K562 treated with DMSO at 1 percent for 12 hours (cell line): Measurements from ENCODE around the gene KRT31. TPM values are rescaled to one million over a fixed set of nuclear protein-coding genes. Genes with fewer than 3 reads are reported as not detected.

ENCODE experiments used
- total RNA-seq: library from RNA; unstranded; fragments of 300-600 nt; gene quantifications from 2 replicates; pipeline ENCODE4 v1.2.3, GENCODE V29; 2022; ENCODE audit not compliant: insufficient read depth

The KRT31 gene
- total RNA-seq: not detected in 2 replicates

DNA sequence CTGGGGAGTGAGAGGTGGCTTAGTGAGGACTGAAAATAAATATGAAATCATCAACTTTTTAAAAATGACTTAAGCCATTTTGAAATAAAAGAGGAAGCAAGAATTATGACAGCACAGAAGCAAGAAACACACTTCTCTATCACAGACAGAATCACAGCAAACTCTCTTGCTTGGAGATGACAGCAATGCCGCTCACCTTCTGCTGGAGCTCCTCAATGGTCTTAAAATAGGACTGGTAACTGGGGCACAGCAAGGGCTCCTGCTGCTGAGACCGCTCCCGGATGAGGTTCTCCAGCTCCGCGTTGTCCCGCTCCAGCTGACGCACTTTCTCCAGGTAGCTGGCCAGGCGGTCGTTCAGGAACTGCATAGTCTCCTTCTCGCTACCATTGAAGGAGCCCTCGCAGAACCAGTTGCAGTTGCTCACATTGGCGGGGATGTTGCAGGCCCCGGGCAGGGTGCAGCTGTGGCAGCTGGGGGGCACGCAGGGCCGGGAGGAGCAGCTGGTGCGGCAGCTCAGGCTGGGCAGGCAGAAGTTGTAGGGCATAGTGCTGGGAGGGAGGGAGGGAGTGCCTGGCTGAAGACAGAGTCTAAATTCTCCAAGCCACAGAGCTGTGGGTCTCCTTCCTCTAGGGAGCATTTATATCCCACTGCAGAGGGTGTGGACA is at the start of gene KRT31:
Gene KRT31, minus strand, starts transcription at position 613 of the 665 bp plus-strand sequence. Its CDS starts 69 bp downstream, at position 544.

DNA sequence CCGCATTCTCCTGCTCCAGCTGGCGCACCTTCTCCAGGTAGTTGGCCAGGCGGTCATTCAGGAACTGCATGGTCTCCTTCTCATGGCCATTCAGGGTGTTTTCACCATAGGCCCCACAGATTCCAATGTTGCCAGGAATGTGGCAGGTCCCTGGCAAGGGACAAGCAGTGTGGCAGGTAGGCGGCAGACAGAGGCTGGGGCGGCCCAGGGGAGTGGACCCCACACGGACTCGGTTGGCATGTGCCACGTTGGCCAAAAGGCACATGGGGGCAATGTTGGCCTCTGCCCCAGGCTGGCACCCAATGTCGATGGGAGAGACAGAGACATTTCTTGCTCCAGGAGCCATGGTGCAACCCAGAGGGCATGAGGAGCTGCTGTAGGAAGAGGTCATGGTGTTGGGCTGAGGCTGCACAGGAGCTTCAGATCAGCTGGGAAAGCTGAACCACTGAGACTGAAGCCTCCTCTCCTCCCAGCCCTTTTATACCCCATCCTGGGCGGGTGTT is 43.2 kb upstream of the KRT31 start, which contains the start of gene KRT38:
Gene KRT38, minus strand, starts transcription at position 453 of the 503 bp plus-strand sequence. Its CDS starts 62 bp downstream, at position 391.

GRCh38 chr17:41424111-41424635 is 26.8 kb upstream of the KRT31 start, which contains the start of gene KRT37:
TSS of gene KRT37 (minus strand) at chr17:41424585. CDS start at chr17:41424523, 62 bp downstream.

DNA sequence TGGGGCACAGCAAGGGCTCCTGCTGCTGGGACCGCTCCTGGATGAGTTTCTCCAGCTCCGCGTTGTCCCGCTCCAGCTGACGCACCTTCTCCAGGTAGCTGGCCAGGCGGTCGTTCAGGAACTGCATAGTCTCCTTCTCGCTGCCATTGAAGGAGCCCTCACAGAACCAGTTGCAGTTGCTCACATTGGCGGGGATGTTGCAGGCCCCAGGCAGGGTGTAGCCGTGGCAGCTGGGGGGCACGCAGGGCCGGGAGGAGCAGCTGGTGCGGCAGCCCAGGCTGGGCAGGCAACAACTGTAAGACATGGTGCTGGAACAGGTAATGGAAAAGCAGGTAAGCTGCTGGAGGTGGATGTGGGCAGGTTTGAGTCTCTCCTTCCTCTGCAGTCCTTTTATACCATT is 15.5 kb downstream of the KRT31 start, which contains the start of gene KRT34:
Gene KRT34, minus strand, starts transcription at position 364 of the 400 bp plus-strand sequence. Its CDS starts 60 bp downstream, at position 304.

DNA sequence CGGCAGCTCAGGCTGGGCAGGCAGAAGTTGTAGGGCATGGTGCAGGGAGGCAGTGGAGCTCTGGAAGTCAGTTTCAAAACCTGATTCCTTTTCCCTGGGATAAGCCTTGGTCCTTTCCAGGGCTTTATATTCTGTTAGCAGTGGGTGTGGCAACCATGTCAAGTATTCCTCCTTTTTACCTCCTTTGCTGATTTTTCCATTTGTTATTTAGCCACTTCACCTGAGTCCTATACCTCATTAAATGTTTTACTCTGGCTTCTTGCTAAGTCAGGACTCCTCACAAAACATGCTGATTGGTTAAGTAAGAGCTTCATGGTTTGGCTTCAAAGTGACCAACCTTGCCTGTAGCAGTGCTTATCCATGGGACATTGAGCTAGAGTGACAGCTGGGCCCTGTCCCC is 27.7 kb downstream of the KRT31 start, which contains the start of gene KRT33B:
Gene KRT33B, minus strand, starts transcription at position 101 of the 400 bp plus-strand sequence. Its CDS starts 63 bp downstream, at position 38.

DNA sequence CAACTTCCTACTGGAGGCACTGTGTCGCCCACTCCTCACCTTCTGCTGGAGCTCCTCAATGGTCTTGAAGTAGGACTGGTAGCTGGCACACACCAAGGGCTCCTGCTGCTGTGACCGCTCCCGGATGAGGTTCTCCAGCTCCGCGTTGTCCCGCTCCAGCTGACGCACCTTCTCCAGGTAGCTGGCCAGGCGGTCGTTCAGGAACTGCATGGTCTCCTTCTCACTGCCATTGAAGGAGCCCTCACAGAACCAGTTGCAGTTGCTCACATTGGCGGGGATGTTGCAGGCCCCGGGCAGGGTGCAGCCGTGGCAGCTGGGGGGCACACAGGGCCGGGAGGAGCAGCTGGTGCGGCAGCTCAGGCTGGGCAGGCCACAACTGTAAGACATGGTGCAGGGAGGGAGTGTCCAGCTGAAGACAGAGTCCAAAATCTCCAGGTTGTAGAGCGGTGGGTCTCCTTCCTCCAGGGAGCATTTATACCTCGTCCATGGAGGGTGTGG is 47.0 kb downstream of the KRT31 start, which contains the start of gene KRT33A:
Gene KRT33A, minus strand, starts transcription at position 448 of the 498 bp plus-strand sequence. Its CDS starts 61 bp downstream, at position 387.

Other genes with a start within 250 kb of the KRT31 start
- gene KRTAP4-5, start 247.8 kb downstream of the KRT31 start, total RNA-seq: not detected in 2 replicates
- not detected in 2 replicates for gene KRTAP4-4, start 236.9 kb downstream of the KRT31 start, total RNA-seq
- gene KRTAP4-3, start 229.4 kb downstream of the KRT31 start, total RNA-seq: not detected in 2 replicates
- not detected in 2 replicates for gene KRTAP4-2, start 219.4 kb downstream of the KRT31 start, total RNA-seq
- not detected in 2 replicates for gene KRTAP4-1, start 212.7 kb downstream of the KRT31 start, total RNA-seq
- gene KRTAP9-1, start 207.7 kb downstream of the KRT31 start, total RNA-seq: not detected in 2 replicates
- not detected in 2 replicates for gene KRTAP9-2, start 171.0 kb downstream of the KRT31 start, total RNA-seq
- not detected in 2 replicates for gene KRTAP9-3, start 165.2 kb downstream of the KRT31 start, total RNA-seq
- not detected in 2 replicates for gene KRTAP9-8, start 159.6 kb downstream of the KRT31 start, total RNA-seq
- gene KRTAP9-4, start 147.9 kb downstream of the KRT31 start, total RNA-seq: not detected in 2 replicates
- gene KRTAP9-9, start 142.2 kb downstream of the KRT31 start, total RNA-seq: not detected in 2 replicates
- not detected in 2 replicates for gene KRTAP9-6, start 132.2 kb downstream of the KRT31 start, total RNA-seq
- gene KRTAP9-7, start 121.9 kb downstream of the KRT31 start, total RNA-seq: not detected in 2 replicates
- not detected in 2 replicates for gene KRTAP29-1, start 94.8 kb downstream of the KRT31 start, total RNA-seq
- not detected in 2 replicates for gene KRTAP16-1, start 88.3 kb downstream of the KRT31 start, total RNA-seq
- gene KRTAP17-1, start 81.9 kb downstream of the KRT31 start, total RNA-seq: not detected in 2 replicates
- not detected in 2 replicates for gene KRT33A, start 46.8 kb downstream of the KRT31 start, total RNA-seq
- not detected in 2 replicates for gene KRT33B, start 27.8 kb downstream of the KRT31 start, total RNA-seq
- not detected in 2 replicates for gene KRT34, start 15.3 kb downstream of the KRT31 start, total RNA-seq
- gene KRT37, start 27.0 kb upstream of the KRT31 start, total RNA-seq: not detected in 2 replicates
- gene KRT38, start 43.4 kb upstream of the KRT31 start, total RNA-seq: not detected in 2 replicates
- gene KRT32, start 69.8 kb upstream of the KRT31 start, total RNA-seq: not detected in 2 replicates
- gene KRT35, start 83.5 kb upstream of the KRT31 start, total RNA-seq: not detected in 2 replicates
- not detected in 2 replicates for gene KRT36, start 92.3 kb upstream of the KRT31 start, total RNA-seq
- not detected in 2 replicates for gene KRT13, start 108.0 kb upstream of the KRT31 start, total RNA-seq
- gene KRT15, start 121.3 kb upstream of the KRT31 start, total RNA-seq: 0.81 TPM in 1 of 2 replicates, not detected in the other
- gene KRT19, start 130.7 kb upstream of the KRT31 start, total RNA-seq: 152 and 220 TPM in 2 replicates
- not detected in 2 replicates for gene KRT9, start 174.5 kb upstream of the KRT31 start, total RNA-seq
- gene KRT14, start 189.3 kb upstream of the KRT31 start, total RNA-seq: not detected in 2 replicates
- not detected in 2 replicates for gene KRT16, start 215.2 kb upstream of the KRT31 start, total RNA-seq
- not detected in 2 replicates for gene KRT17, start 227.0 kb upstream of the KRT31 start, total RNA-seq